K562 (cell line): ENCODE data around the gene KLK5.

Experiments
- ATF3 ChIP-seq, 2 experiments: fragments of 450-650 bp in 1 of 2; sonication (generic) in 1 of 2; formaldehyde crosslinking in 1 of 2; IDR thresholded peaks in 1 of 2; conservative IDR thresholded peaks in 1 of 2; 2 replicates each; pipeline versions ENCODE4 v1.6.1 to v1.8.1; 2016 to 2023; ENCODE audit warnings: mild to moderate bottlenecking in 2 of 2, moderate library complexity in 2 of 2, inconsistent platforms in 1 of 2, missing genetic modification reagents in 1 of 2
- BRF1 ChIP-seq: IDR thresholded peaks from 3 replicates; pipeline ENCODE4 v1.6.1; 2011; ENCODE audit warnings: borderline replicate concordance, mild to moderate bottlenecking; ENCODE audit not compliant: insufficient read length; ENCODE audit errors: extremely low read depth
- CREB5 ChIP-seq: fragments of 250-450 bp; sonication (Bioruptor Pico); IDR thresholded peaks from 2 replicates; pipeline ENCODE4 v1.5.0; 2020; ENCODE audit warnings: mild to moderate bottlenecking
- CTCF ChIP-seq, 3 experiments: IDR thresholded peaks in 2 of 3; conservative IDR thresholded peaks in 1 of 3; 2 replicates each; pipeline ENCODE4 v1.5.1; 2011 to 2012; ENCODE audit warnings: low read length in 3 of 3, mild to moderate bottlenecking in 3 of 3, control low read depth in 2 of 3, improper control_type of control experiment in 1 of 3, inconsistent platforms in 1 of 3, low read depth in 1 of 3, mixed read lengths in 1 of 3, moderate library complexity in 1 of 3; ENCODE audit not compliant: insufficient read depth in 2 of 3
- NR0B1 ChIP-seq: fragments of 450-650 bp; IDR thresholded peaks from one replicate; pipeline ENCODE4 v1.6.1; 2018; ENCODE audit warnings: mild to moderate bottlenecking, moderate library complexity; ENCODE audit not compliant: partially characterized antibody
- RNF2 ChIP-seq: sonication (generic); IDR thresholded peaks from 2 replicates; pipeline ENCODE4 v1.6.1; 2016
- SAFB2 ChIP-seq: fragments of 200-400 bp; formaldehyde crosslinking; IDR thresholded peaks from 2 replicates; pipeline ENCODE4 v1.6.1; 2018; ENCODE audit warnings: borderline replicate concordance, low read length, low read depth, moderate library complexity; ENCODE audit not compliant: severe bottlenecking
- SMAD1 ChIP-seq: fragments of 150-350 bp; IDR thresholded peaks from 2 replicates; pipeline ENCODE4 v1.6.1; 2014; ENCODE audit warnings: low read length, low read depth; ENCODE audit not compliant: partially characterized antibody
- SMARCE1 ChIP-seq: fragments of 450-650 bp; IDR thresholded peaks from 2 replicates; pipeline ENCODE4 v1.7.1; 2016; ENCODE audit warnings: mild to moderate bottlenecking
- TFAP4 ChIP-seq: sonication (generic); formaldehyde crosslinking; IDR thresholded peaks from 2 replicates; pipeline ENCODE4 v1.8.0; 2022; ENCODE audit warnings: missing genetic modification reagents, mild to moderate bottlenecking, moderate library complexity, borderline replicate concordance
- ZHX1 ChIP-seq: fragments of 150-350 bp; conservative IDR thresholded peaks from 2 replicates; pipeline ENCODE4 v1.6.1; 2014; ENCODE audit warnings: low read length
- ZKSCAN8 ChIP-seq: fragments of 200-800 bp; sonication (Bioruptor generic); IDR thresholded peaks from 2 replicates; pipeline ENCODE4 v1.6.1; 2016; ENCODE audit warnings: missing genetic modification characterization, missing compliant biosample characterization
- ZNF274 ChIP-seq: IDR thresholded peaks from 2 replicates; pipeline ENCODE4 v1.6.1; 2011; ENCODE audit warnings: low read depth, mild to moderate bottlenecking, low read length, moderate library complexity, borderline replicate concordance

GRCh38 chr19:50959731-50960500 lies 7.1 kb upstream of the KLK5 start:
- TF ChIP-seq BRF1: no peak
- TF ChIP-seq SMAD1: no peak
- no peak for TF ChIP-seq CREB5 (CRISPR knock-in tag)
- no peak for TF ChIP-seq TFAP4 (CRISPR knock-in tag)
- no peak for TF ChIP-seq RNF2
- TF ChIP-seq ATF3 (IDR thresholded peaks at IDR 0.05): no peak
- TF ChIP-seq ATF3 (CRISPR knock-in tag; conservative IDR thresholded peaks at IDR 0.05): no peak
- TF ChIP-seq CTCF (IDR thresholded peaks at IDR 0.05 in 2 of 3, conservative IDR thresholded peaks at IDR 0.05 in 1 of 3; ENCODE audit: insufficient read depth in 2 of 3, low read depth in 1 of 3, low read length in 3 of 3): no peak
- no peak for TF ChIP-seq SMARCE1
- TF ChIP-seq ZKSCAN8 (CRISPR knock-in tag): no peak
- TF ChIP-seq ZNF274: no peak
- no peak for TF ChIP-seq NR0B1
- TF ChIP-seq ZHX1: no peak
- TF ChIP-seq SAFB2: no peak
